ENCODE results near the gene GRIA1.
"Not testable (repeated sequence)": the region's sequence is repeated elsewhere in the genome, so short reads cannot be mapped to it uniquely, and the experiment has no call there.

GRIA1 gene

DNA sequence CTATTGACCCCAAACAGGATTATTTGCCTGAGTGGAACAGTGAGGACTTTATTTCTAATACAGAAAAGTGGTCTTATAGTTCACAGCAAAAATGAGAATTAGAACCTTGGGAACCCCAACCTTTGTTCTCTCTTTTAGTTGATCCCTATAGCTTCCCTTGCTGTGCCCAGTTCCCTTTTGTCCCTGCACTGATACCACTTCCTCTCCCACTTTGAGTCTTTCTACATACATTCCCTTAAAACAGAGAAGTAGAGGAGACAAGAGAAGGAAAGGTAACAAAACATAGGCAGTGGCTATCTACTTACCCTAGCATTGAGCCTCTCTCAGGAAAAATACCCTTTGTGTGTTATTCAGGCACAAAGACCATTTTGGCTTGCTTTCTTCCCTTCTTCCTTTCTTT, 301.8 kb downstream of the GRIA1 start:
- DNase-seq: no peak

- no peak for DNase-seq
These were observed 303.2 kb downstream of the GRIA1 start for GRCh38 chr5:153793699-153794098.

DNA sequence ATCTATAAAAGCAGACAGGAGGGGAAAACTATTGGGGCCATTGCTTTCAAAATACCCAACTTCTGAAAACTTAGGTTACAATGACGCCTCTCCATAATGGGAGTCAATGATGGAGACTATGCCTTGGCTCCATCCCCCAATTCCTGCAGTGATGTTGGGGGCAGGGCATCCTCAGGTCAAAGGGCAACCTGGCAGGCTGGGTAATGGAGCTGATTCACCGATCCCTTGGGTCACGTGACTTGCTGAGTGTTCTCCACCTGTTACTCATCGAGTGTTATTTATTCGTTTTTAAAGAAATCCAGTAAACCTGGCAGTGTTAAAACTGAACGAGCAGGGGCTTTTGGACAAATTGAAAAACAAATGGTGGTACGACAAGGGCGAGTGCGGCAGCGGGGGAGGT, 303.9 kb downstream of the GRIA1 start:
- no peak for DNase-seq

DNA sequence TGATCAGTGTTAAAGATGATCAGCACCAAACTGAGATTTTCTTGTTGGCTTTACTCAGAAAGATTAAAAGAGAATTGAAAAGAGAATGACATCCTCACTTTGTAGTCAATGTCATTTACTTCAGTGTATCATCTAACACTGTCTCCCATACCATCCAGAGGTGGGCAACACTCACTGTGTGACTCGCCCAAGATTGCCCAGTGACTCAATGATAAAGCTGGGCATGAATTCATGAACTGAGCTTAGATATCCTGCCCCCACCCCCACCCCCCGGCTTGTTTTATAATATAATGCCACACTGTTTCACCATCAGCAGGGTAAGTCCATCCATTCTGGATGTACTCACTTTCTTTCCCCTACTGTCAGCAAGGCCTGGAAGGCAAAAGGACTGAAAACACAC, 306.1 kb downstream of the GRIA1 start:
- DNase-seq: no peak

- DNase-seq: no peak
These were observed 307.0 kb downstream of the GRIA1 start for GRCh38 chr5:153797484-153797883.

DNA sequence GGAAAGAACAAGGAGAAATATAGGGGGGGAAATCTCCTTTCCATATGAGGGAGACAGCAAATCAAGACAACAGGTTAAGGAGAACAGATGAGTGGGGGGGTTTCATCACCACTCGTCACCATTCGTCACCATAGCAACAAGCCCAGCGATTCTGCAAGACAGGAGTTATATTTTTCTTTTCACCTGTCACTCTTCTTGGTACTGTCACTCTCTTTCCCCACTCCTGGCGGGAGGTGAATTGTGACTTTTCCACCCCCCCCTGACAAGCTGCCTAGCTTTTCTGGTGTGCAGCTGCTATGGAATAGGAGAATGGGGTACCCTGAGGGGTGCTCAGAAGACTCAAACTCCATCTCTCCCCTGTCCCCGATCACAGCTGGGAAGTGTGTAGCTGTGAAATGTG, 308.4 kb downstream of the GRIA1 start:
- no peak for DNase-seq

GRCh38 chr5:153799466-153799865, 309.0 kb downstream of the GRIA1 start:
- no peak for DNase-seq

DNA sequence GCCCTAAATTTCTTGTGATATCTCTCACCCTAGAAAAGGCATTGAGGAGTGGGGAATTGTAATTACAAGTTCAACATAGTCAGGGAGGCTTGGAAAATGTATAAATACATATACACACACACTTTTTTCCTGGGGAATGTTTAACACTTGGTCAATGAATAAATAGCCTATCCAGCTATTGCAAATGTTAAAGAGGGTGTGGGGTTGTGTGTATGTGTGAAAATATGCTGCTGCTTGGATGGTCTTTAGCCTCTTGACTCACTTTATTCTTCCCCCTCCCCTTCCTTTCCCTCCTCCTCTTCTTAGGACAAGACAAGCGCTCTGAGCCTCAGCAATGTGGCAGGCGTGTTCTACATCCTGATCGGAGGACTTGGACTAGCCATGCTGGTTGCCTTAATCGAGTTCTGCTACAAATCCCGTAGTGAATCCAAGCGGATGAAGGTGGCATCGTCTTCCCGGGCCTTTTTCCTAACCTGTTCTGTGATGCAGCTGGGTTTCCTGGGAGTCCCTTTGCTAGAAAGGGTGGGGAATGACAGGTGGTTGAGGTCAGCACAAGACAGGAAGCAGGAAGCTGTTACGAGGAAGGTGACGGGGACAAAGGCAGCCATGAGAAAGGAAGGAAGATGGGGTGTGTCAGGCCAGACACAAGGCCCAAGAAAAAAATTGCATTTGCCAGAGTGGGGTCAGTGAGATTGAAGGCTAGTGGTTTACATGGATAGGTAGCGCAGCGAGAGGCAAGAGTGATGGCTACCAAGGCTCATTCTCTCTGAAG, 311.8 kb downstream of the GRIA1 start:
- DNase-seq: no peak

DNA sequence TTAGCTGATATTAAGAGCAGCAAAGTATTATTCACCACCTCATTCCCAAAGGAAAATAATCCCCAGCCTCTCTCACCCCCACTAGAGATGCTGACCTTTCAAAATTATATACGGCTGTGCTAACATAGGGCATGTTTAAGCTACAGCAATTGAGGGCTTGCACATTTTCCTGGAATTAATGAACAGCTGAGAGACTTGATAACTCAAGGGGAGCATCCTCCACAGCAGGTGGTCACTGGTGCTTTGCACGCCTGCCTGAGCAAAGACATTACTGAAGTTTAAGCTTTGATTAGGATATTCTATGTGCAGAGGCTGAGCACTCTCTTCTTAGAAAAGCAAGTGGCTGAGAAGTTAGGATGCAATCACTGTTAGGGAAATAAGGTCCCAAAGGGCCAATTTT, 317.3 kb downstream of the GRIA1 start:
- no peak for DNase-seq

DNA sequence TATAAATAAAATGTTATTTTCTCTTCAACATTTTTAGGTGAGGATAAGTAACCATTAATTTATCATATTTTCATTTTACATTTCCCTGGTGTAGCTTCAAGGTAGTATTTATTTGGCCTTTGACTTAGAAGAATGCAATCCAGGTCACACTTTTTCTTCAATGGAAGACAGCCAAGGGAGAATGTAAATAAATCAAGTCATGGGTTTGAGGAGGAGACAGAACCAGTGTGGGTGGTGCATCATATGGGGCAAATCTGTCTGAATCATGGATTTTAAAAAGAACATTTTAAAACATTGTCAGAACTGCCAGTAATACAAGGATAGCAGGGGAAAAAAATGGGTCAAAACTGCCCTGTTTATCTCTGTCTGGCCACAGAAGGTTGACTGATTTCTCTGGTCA, 318.7 kb downstream of the GRIA1 start:
- DNase-seq: no peak

GRCh38 chr5:153813901-153814300, 323.4 kb downstream of the GRIA1 start:
- no peak for DNase-seq

DNA sequence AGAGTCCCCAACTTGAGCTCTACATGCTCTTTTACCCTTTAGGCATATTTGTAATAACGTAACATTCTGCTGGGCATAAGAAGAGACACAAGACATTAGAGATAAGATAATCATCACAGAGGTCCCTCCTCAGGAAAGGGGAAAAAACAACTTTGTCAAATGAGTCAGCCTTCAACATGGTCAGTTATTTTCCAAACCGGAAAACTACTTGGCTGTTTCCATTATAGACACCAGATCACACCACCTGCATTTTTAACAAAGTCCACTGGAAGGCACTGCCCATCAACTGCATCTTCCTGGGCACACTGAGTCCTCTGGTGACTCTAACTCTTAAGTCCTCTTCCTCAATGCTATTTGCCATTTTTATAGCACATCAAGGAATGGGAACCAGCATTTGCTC, 326.4 kb downstream of the GRIA1 start:
- no peak for DNase-seq

- DNase-seq: no peak
These were observed 328.2 kb downstream of the GRIA1 start for GRCh38 chr5:153818626-153819025.

DNA sequence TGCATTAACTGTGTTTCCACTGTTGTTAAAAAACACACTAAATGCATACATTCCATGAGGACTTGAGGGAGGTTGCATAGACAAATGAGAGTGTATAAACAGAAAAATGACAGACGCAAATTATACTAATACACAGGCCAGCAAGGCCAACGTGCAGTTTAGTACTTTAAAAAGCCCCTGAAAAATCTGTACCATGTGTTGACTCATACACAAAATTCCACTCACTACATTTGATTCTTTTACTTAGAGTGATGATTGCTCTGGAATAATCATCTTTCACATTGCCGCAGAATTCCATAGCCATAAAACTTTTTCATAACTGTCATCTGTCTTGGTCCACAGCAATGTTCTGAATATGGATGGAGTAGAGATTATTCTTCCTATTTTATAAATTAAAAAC, 332.6 kb downstream of the GRIA1 start:
- no peak for DNase-seq

DNA sequence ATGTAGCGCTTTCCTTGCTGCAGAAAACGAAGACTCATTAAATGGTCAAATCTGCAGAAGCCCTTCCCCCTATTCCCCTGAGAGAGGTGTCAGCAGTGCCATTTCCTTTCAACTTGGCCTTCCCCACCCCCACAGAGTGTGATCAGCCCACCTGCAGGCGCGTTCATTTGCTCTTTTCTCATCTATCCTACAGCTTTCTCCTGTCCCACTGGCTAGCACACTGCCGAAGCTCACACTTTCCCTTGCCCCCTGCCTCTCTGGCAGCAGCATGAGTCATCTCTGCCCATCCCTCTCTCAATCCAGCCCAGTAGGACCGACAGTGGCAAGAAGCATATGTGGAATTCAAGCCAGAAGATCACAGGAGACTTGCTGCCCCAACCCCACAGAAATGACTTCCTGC, 334.4 kb downstream of the GRIA1 start:
- no peak for DNase-seq

GRCh38 chr5:153827397-153827796, 336.9 kb downstream of the GRIA1 start:
- no peak for DNase-seq

- DNase-seq: no peak
These were observed 339.1 kb downstream of the GRIA1 start for GRCh38 chr5:153829510-153830065.

GRCh38 chr5:153831973-153832372, 341.5 kb downstream of the GRIA1 start:
- DNase-seq: no peak

DNA sequence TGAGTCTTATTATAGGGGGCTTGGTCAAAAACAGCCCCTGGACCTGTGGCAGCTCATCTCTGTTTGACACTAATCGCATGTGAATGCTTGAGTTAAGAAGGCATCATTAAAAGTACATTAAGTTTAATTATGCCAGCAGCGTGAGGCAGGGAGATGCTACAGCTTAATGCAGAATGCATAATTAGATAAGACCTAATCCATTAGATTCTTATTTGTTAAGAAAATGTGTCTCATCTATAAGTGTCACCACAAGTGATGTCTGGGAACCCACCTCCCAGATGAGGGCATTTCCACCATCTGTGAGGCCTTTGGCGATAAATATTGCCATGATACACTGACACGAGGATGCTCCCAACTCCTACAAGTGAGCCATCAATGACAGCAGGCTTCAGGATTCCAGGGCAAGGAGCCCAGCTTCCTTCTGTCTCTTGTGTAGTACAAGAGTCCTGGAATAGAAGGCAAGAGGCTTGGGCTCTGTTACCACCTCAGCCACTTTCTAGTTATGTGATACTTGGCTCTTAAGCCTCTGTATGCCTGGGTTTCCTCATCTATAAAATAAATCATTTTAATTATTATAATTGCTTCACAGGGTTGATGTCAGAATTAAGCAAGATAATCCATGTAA, 345.5 kb downstream of the GRIA1 start:
- DNase-seq: no peak

GRCh38 chr5:153849303-153850113, 359.0 kb downstream of the GRIA1 start:
- not testable (repeated sequence) for DNase-seq

DNA sequence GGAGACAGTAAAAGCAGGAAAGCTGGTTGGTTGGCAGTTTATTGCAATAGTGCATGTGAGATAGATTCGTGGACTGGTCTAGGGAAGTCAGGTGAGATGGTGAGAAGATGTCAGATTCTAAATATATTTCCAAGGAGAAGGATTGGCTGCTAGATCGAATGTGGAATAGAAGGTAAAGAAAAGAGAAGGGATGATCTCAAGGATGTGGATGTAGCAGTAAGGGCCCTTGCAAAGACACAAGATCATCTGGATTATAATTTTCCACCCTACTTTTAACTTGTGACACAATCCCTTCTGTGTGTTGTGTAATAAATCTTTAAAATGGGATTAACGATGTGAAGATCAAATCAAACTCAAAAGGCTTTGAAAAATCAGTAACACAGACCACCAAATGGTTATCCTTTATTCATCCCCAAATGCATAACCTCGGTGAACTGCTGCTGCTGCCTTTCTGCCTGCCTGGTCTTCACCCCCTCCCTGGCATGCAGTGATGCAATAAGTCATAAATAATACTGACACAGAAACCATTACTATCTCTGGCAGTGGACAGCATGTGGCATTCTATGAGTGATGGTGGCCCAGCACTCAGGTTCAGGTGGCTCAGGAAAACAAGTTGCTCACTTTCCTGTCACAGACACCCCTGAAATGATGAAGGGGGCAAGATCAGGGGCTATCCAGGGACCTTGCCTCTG, 369.9 kb downstream of the GRIA1 start:
- no peak for DNase-seq

- not testable (repeated sequence) for DNase-seq
These were observed 372.4 kb downstream of the GRIA1 start for GRCh38 chr5:153862906-153863305.

All from left hindlimb (tissue), 1 donor.